ENCODE results near the gene PARD3.

DNA sequence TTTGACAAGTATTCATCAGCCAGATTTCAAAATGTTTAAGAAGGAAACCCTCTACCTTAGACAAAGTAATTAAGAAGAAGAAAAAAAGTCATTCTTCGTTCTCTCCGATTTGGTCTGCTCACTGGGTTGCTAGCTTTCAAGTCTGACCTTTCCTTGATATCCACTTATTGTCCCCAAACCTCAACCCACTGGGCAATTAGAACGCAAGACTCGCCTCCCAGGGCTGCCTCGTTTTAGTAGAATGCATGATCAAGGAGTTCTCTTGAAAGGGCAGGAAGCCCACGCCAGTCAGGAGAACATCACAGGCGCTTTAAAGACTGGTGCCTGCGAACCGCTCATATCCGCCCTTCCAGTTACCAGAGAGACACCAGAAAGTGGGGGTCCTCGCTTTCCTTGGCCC is 637.7 kb downstream of the PARD3 start:
- TF ChIP-seq CTCF (IDR thresholded peaks at IDR 0.05) = no peak
- TF ChIP-seq EZH2 (IDR thresholded peaks at IDR 0.05) = no peak

Data from neural progenitor cell (in vitro differentiated cells).